Esophagus muscularis mucosa (tissue), 4 donors: ENCODE results near the gene MKS1. TPM values are rescaled to one million over a fixed set of nuclear protein-coding genes. Genes with fewer than 3 reads are reported as not detected.

Experiments used
- DNase-seq: peaks from one replicate; pipeline ENCODE4 v3.0.0-alpha.2; 2017; ENCODE audit errors: extremely low spot score
- H3K27ac ChIP-seq, 4 donors: fragments of 200-600 bp; sonication (generic); replicated peaks in 1 of 4; 1 replicate in 3 of 4; 2 replicates in 1 of 4; pipeline ENCODE4 v1.5.1; 2016 to 2019; ENCODE audit warnings: mild to moderate bottlenecking in 1 of 4
- H3K27me3 ChIP-seq, 4 donors: fragments of 200-600 bp; sonication (generic); one replicate each; pipeline versions ENCODE4 v1.5.1 to v1.6.0; 2016 to 2019
- H3K36me3 ChIP-seq, 4 donors: fragments of 200-600 bp; sonication (generic); one replicate each; pipeline ENCODE4 v1.5.1; 2016 to 2019
- H3K4me1 ChIP-seq, 4 donors: fragments of 200-600 bp; sonication (generic); one replicate each; pipeline ENCODE4 v1.5.1; 2016 to 2019
- H3K4me3 ChIP-seq, 4 donors: fragments of 200-600 bp; sonication (generic); 1 replicate in 2 of 4; 2 replicates in 2 of 4; pipeline ENCODE4 v1.5.1; 2016 to 2019; ENCODE audit warnings: mild to moderate bottlenecking in 4 of 4, moderate library complexity in 1 of 4
- H3K9me3 ChIP-seq, 4 donors: fragments of 200-600 bp; sonication (generic); 1 replicate in 3 of 4; 2 replicates in 1 of 4; pipeline ENCODE4 v1.5.1; 2016 to 2019
- CTCF ChIP-seq, 3 experiments: fragments of 200-600 bp in 2 of 3; fragments of 450-650 bp in 1 of 3; sonication (generic) in 2 of 3; IDR thresholded peaks; one replicate each; pipeline ENCODE4 v1.5.1; 2017 to 2019; ENCODE audit warnings: antibody characterized with exemption in 3 of 3, mild to moderate bottlenecking in 2 of 3, moderate library complexity in 1 of 3
- EP300 ChIP-seq: sonication (generic); formaldehyde crosslinking; IDR thresholded peaks from one replicate; pipeline ENCODE4 v1.6.1; 2017; ENCODE audit warnings: antibody characterized with exemption
- POLR2A ChIP-seq: fragments of 450-650 bp; IDR thresholded peaks from one replicate; pipeline ENCODE4 v1.6.1; 2017; ENCODE audit warnings: antibody characterized with exemption, moderate library complexity, mild to moderate bottlenecking, low read depth
- POLR2AphosphoS5 ChIP-seq, 2 donors: sonication (generic); formaldehyde crosslinking; IDR thresholded peaks; one replicate each; pipeline ENCODE4 v1.6.1; 2017; ENCODE audit warnings: antibody characterized with exemption in 2 of 2
- WGBS: methylation state at CpG from one replicate; pipeline ENCODE4 v1.1.5; 2018; 5-methylcytosine and 5-hydroxymethylcytosine counted together
- intact Hi-C: fragments of 100-400 bp; cut with DNase I; formaldehyde crosslinking; loops from one replicate; pipeline ENCODE4 v1.15.1; 2023
- total RNA-seq, 4 donors: library from RNA; depleted of rRNA; stranded (reverse); fragments of >200 nt; gene quantifications; one replicate each; pipeline versions ENCODE4 v1.1.0 to v1.2.1, GENCODE V29; 2016

The MKS1 gene
- total RNA-seq, 4 donors from 2014 or later, result 6.2 to 12.5 (median 6.9) TPM

GRCh38 chr17:58217766-58218165 lies 1.3 kb downstream of the MKS1 start:
- Histone ChIP-seq H3K36me3 (peaks cover 18 to 42% (median 32%) of the 10 kb centered on the region in 4 donors), H3K9me3 (no peaks in the 10 kb centered on the region), H3K4me3 (no peak overlapping the region), H3K4me1 (peaks cover 7 to 15% (median 10%) of the 10 kb centered on the region in 4 donors), H3K27me3 (no peaks in the 10 kb centered on the region), H3K27ac (no peak overlapping the region)
- DNase-seq, result no peak
- WGBS, result 91% methylated on average over 3 of the region's 3 CpGs
- no peak for TF ChIP-seq CTCF (IDR thresholded peaks at IDR 0.05)
- no peak for TF ChIP-seq POLR2AphosphoS5 (IDR thresholded peaks at IDR 0.05)
- TF ChIP-seq EP300, result no peak
- no peak for TF ChIP-seq POLR2A
- intact Hi-C loops, result no loop called here

- DNase-seq, result no peak
- H3K27me3 ChIP-seq, result no peaks in the 10 kb centered on the region
- H3K9me3 ChIP-seq, result no peaks in the 10 kb centered on the region
- intact Hi-C loops, result no loop called here
- peaks cover 32 to 63% (median 52%) of the 10 kb centered on the region in 4 donors for H3K36me3 ChIP-seq
- H3K4me3 ChIP-seq, result no peak overlapping the region
- no peak overlapping the region for H3K27ac ChIP-seq
- peaks cover 7 to 15% (median 10%) of the 10 kb centered on the region in 4 donors for H3K4me1 ChIP-seq
- TF ChIP-seq POLR2A, result no peak
- TF ChIP-seq CTCF (IDR thresholded peaks at IDR 0.05), result no peak
- no peak for TF ChIP-seq POLR2AphosphoS5 (IDR thresholded peaks at IDR 0.05)
- no peak for TF ChIP-seq EP300
Measured at GRCh38 chr17:58215685-58216084, 3.4 kb downstream of the MKS1 start.

- no peak overlapping the region for H3K27ac ChIP-seq
- H3K4me3 ChIP-seq, result no peak overlapping the region
- intact Hi-C loops, result no loop called here
- 85% methylated on average over 5 of the region's 5 CpGs for WGBS
- H3K4me1 ChIP-seq, result no peaks in the 10 kb centered on the region
- no peak for DNase-seq
- peaks cover 50 to 99% (median 91%) of the 10 kb centered on the region in 4 donors for H3K36me3 ChIP-seq
- no peaks in the 10 kb centered on the region for H3K9me3 ChIP-seq
- no peak for TF ChIP-seq POLR2AphosphoS5 (IDR thresholded peaks at IDR 0.05)
- TF ChIP-seq EP300, result no peak
- TF ChIP-seq CTCF (IDR thresholded peaks at IDR 0.05), result no peak
- H3K27me3 ChIP-seq, result no peaks in the 10 kb centered on the region
Measured at GRCh38 chr17:58210922-58211321, 8.1 kb downstream of the MKS1 start.

GRCh38 chr17:58208344-58208743 lies 10.7 kb downstream of the MKS1 start:
- DNase-seq, result no peak
- Histone ChIP-seq H3K4me3 (no peak overlapping the region), H3K9me3 (no peaks in the 10 kb centered on the region), H3K27me3 (no peaks in the 10 kb centered on the region), H3K4me1 (no peaks in the 10 kb centered on the region), H3K36me3 (peaks cover 38 to 87% (median 77%) of the 10 kb centered on the region in 4 donors), H3K27ac (no peak overlapping the region)
- intact Hi-C loops, result no loop called here
- 90% methylated on average over 5 of the region's 5 CpGs for WGBS
- TF ChIP-seq EP300 (no peak), POLR2A (no peak), POLR2AphosphoS5 (IDR thresholded peaks at IDR 0.05) (no peak), CTCF (IDR thresholded peaks at IDR 0.05) (no peak)

- WGBS, result 87% methylated on average over 3 of the region's 3 CpGs
- intact Hi-C loops, result no loop called here
Measured at GRCh38 chr17:58207451-58207850, 11.6 kb downstream of the MKS1 start.

More at GRCh38 chr17:58207451-58207850, 11.6 kb downstream of the MKS1 start:
- Histone ChIP-seq H3K27ac (no peak overlapping the region), H3K9me3 (no peaks in the 10 kb centered on the region), H3K27me3 (no peaks in the 10 kb centered on the region), H3K4me1 (no peaks in the 10 kb centered on the region), H3K36me3 (peaks cover 30 to 78% (median 68%) of the 10 kb centered on the region in 4 donors), H3K4me3 (no peak overlapping the region)
- no peak for DNase-seq
- TF ChIP-seq EP300, result no peak
- TF ChIP-seq CTCF (IDR thresholded peaks at IDR 0.05), result no peak
- TF ChIP-seq POLR2A, result no peak
- no peak for TF ChIP-seq POLR2AphosphoS5 (IDR thresholded peaks at IDR 0.05)
